Measurements from ENCODE around the gene ANAPC7.
"Not testable (repeated sequence)": the region's sequence is repeated elsewhere in the genome, so short reads cannot be mapped to it uniquely, and the experiment has no call there.

The ANAPC7 gene

GRCh38 chr12:110379631-110380030 lies 23.9 kb downstream of the ANAPC7 start:
- in situ Hi-C loops (cut with HindIII; ENCODE audit: low pct_ligation_motif_present, low pct_unique_long_range_greater_than_20kb, low sequenced_read_pairs): no loop called here
- DNase-seq: no peak

- in situ Hi-C loops (cut with HindIII; ENCODE audit: low pct_ligation_motif_present, low pct_unique_long_range_greater_than_20kb, low sequenced_read_pairs): no loop called here
- DNase-seq: no peak
Measured at GRCh38 chr12:110379197-110379596, 24.3 kb downstream of the ANAPC7 start.

GRCh38 chr12:110378131-110378790 lies 25.2 kb downstream of the ANAPC7 start:
- in situ Hi-C loops (cut with HindIII; ENCODE audit: low pct_ligation_motif_present, low pct_unique_long_range_greater_than_20kb, low sequenced_read_pairs); DNase-seq: not testable (repeated sequence)

GRCh38 chr12:110373962-110374611 lies 29.4 kb downstream of the ANAPC7 start:
- in situ Hi-C loops (cut with HindIII; ENCODE audit: low pct_ligation_motif_present, low pct_unique_long_range_greater_than_20kb, low sequenced_read_pairs): no loop called here

GRCh38 chr12:110373425-110373824 lies 30.1 kb downstream of the ANAPC7 start:
- in situ Hi-C loops (cut with HindIII; ENCODE audit: low pct_ligation_motif_present, low pct_unique_long_range_greater_than_20kb, low sequenced_read_pairs): no loop called here
- no peak for DNase-seq

More at GRCh38 chr12:110373962-110374611, 29.4 kb downstream of the ANAPC7 start:
- no peak for DNase-seq

GRCh38 chr12:110373025-110373424 lies 30.5 kb downstream of the ANAPC7 start:
- no peak for DNase-seq
- in situ Hi-C loops (cut with HindIII; ENCODE audit: low pct_ligation_motif_present, low pct_unique_long_range_greater_than_20kb, low sequenced_read_pairs): no loop called here

- in situ Hi-C loops (cut with HindIII; ENCODE audit: low pct_ligation_motif_present, low pct_unique_long_range_greater_than_20kb, low sequenced_read_pairs): no loop called here
- DNase-seq: no peak
Measured at GRCh38 chr12:110372056-110372425, 31.5 kb downstream of the ANAPC7 start.

GRCh38 chr12:110371408-110372055 lies 32.0 kb downstream of the ANAPC7 start:
- in situ Hi-C loops (cut with HindIII; ENCODE audit: low pct_ligation_motif_present, low pct_unique_long_range_greater_than_20kb, low sequenced_read_pairs): no loop called here
- DNase-seq: no peak

- in situ Hi-C loops (cut with HindIII; ENCODE audit: low pct_ligation_motif_present, low pct_unique_long_range_greater_than_20kb, low sequenced_read_pairs): no loop called here
- DNase-seq: no peak
Measured at GRCh38 chr12:110370732-110371231, 32.7 kb downstream of the ANAPC7 start.

- DNase-seq: no peak
- in situ Hi-C loops (cut with HindIII; ENCODE audit: low pct_ligation_motif_present, low pct_unique_long_range_greater_than_20kb, low sequenced_read_pairs): no loop called here
Measured at GRCh38 chr12:110369992-110370391, 33.5 kb downstream of the ANAPC7 start.

GRCh38 chr12:110367181-110367864 lies 36.2 kb downstream of the ANAPC7 start:
- no peak for DNase-seq
- in situ Hi-C loops (cut with HindIII; ENCODE audit: low pct_ligation_motif_present, low pct_unique_long_range_greater_than_20kb, low sequenced_read_pairs): no loop called here

- DNase-seq: no peak
- in situ Hi-C loops (cut with HindIII; ENCODE audit: low pct_ligation_motif_present, low pct_unique_long_range_greater_than_20kb, low sequenced_read_pairs): no loop called here
Measured at GRCh38 chr12:110366321-110367142, 37.0 kb downstream of the ANAPC7 start.

- in situ Hi-C loops (cut with HindIII; ENCODE audit: low pct_ligation_motif_present, low pct_unique_long_range_greater_than_20kb, low sequenced_read_pairs): no loop called here
- DNase-seq: no peak
Measured at GRCh38 chr12:110365489-110366320, 37.8 kb downstream of the ANAPC7 start.

- in situ Hi-C loops (cut with HindIII; ENCODE audit: low pct_ligation_motif_present, low pct_unique_long_range_greater_than_20kb, low sequenced_read_pairs): no loop called here
- no peak for DNase-seq
Measured at GRCh38 chr12:110361216-110361615, 42.3 kb downstream of the ANAPC7 start.

- in situ Hi-C loops (cut with HindIII; ENCODE audit: low pct_ligation_motif_present, low pct_unique_long_range_greater_than_20kb, low sequenced_read_pairs): not testable (repeated sequence)
- peak; percentile 39 for DNase-seq
Measured at GRCh38 chr12:110358384-110359097, 45.0 kb downstream of the ANAPC7 start.

- in situ Hi-C loops (cut with HindIII; ENCODE audit: low pct_ligation_motif_present, low pct_unique_long_range_greater_than_20kb, low sequenced_read_pairs): no loop called here
- DNase-seq: peak; percentile 62
Measured at GRCh38 chr12:110355073-110355472, 48.4 kb downstream of the ANAPC7 start.

GRCh38 chr12:110354172-110354780 lies 49.2 kb downstream of the ANAPC7 start:
- in situ Hi-C loops (cut with HindIII; ENCODE audit: low pct_ligation_motif_present, low pct_unique_long_range_greater_than_20kb, low sequenced_read_pairs): no loop called here

More at GRCh38 chr12:110354172-110354780, 49.2 kb downstream of the ANAPC7 start:
- no peak for DNase-seq

Measured in ACHN (cell line).